HCT116 (cell line): ENCODE measurements around the gene ZNF804B. TPM values are rescaled to one million over a fixed set of nuclear protein-coding genes. Genes with fewer than 3 reads are reported as not detected.

ENCODE experiments used
- ATAC-seq: fragments of 200-7000 bp; cut with Tn5 transposase; 2 replicates; pipeline ENCODE4 v1.9.1; 2020; ENCODE audit warnings: mild to moderate bottlenecking, moderate library complexity
- BruUV-seq: library from RNA; stranded (reverse); fragments of 400-500 nt; replicated peaks from 2 replicates; lab custom pipeline; 2021; lab: Mats Ljungman, UMichigan
- CTCF ChIA-PET: fragments of 300-600 bp; sonication (Branson Sonifier 250); formaldehyde crosslinking; loops from one replicate; lab custom pipeline; 2021; ENCODE audit warnings: antibody characterized with exemption; lab: Charles Lee
- POLR2A ChIA-PET: fragments of 300-600, 350-600 bp; sonication (Branson Sonifier 250); formaldehyde crosslinking; loops from one replicate; lab custom pipeline; 2021; ENCODE audit warnings: antibody characterized with exemption; lab: Charles Lee
- RAD21 ChIA-PET, 2 experiments: fragments of 300-600 bp; sonication (Branson Sonifier 250); formaldehyde crosslinking; loops; one replicate each; lab custom pipeline; 2023; ENCODE audit warnings: low total read pairs in 2 of 2; ENCODE audit not compliant: uncharacterized antibody in 2 of 2, unreplicated experiment in 2 of 2, low non-redundant PET in 1 of 2; lab: Charles Lee
- DNase-seq: peaks from one replicate; pipeline ENCODE4 v3.0.0-alpha.2; 2010; ENCODE audit warnings: low read depth, low spot score
- H2AFZ ChIP-seq: fragments of 200-600 bp; shearing (Covaris generic), sonication (generic); 2 replicates; pipeline ENCODE4 v1.6.1; 2017; ENCODE audit warnings: low read depth, mixed run types, mixed read lengths, antibody characterized with exemption, low read length; ENCODE audit not compliant: poor library complexity, severe bottlenecking
- H3K27ac ChIP-seq: 2 replicates; pipeline ENCODE4 v1.5.1; 2012; ENCODE audit warnings: low read depth, low read length
- H3K27me3 ChIP-seq: fragments of 200-600 bp; sonication (generic); 2 replicates; pipeline ENCODE4 v1.6.1; 2016; ENCODE audit warnings: mixed run types, low read length, mixed read lengths; ENCODE audit not compliant: insufficient read depth
- H3K36me3 ChIP-seq, 2 experiments: fragments of 200-500 bp in 1 of 2; fragments of 200-600 bp in 1 of 2; sonication (Bioruptor generic) in 1 of 2; sonication (generic) in 1 of 2; 2 replicates each; pipeline versions ENCODE4 v1.5.1 to v1.6.1; 2014 to 2016; ENCODE audit warnings: low read length in 2 of 2, inconsistent platforms in 1 of 2, mixed read lengths in 1 of 2, mixed run types in 1 of 2; ENCODE audit not compliant: insufficient read depth in 2 of 2, control insufficient read depth in 1 of 2
- H3K4me1 ChIP-seq, 2 experiments: fragments of 200-600 bp in 1 of 2; sonication (generic) in 1 of 2; 2 replicates each; pipeline versions ENCODE4 v1.5.1 to v1.6.1; 2012 to 2017; ENCODE audit warnings: low read length in 2 of 2, inconsistent platforms in 1 of 2, mild to moderate bottlenecking in 1 of 2, mixed read lengths in 1 of 2, mixed run types in 1 of 2, moderate library complexity in 1 of 2; ENCODE audit not compliant: insufficient read depth in 2 of 2, control insufficient read depth in 1 of 2
- H3K4me2 ChIP-seq: fragments of 200-600 bp; sonication (generic); 2 replicates; pipeline ENCODE4 v1.6.1; 2017; ENCODE audit warnings: mixed run types, low read length, mixed read lengths
- H3K4me3 ChIP-seq, 2 experiments: fragments of 200-600 bp in 1 of 2; sonication (generic) in 1 of 2; replicated peaks in 1 of 2; 2 replicates each; pipeline ENCODE4 v1.5.1; 2011 to 2016; ENCODE audit warnings: low read length in 2 of 2, control low read depth in 1 of 2, low read depth in 1 of 2, mild to moderate bottlenecking in 1 of 2, mixed read lengths in 1 of 2, mixed run types in 1 of 2
- H3K79me2 ChIP-seq: fragments of 200-600 bp; sonication (generic); 2 replicates; pipeline ENCODE4 v1.6.1; 2017; ENCODE audit warnings: mild to moderate bottlenecking, mixed run types, low read length, moderate library complexity, mixed read lengths; ENCODE audit not compliant: insufficient read depth
- H3K9ac ChIP-seq: fragments of 200-600 bp; sonication (generic); 2 replicates; pipeline ENCODE4 v1.6.1; 2016; ENCODE audit warnings: low read length, mixed read lengths
- H3K9me2 ChIP-seq: fragments of 200-600 bp; sonication (generic), shearing (Covaris generic); 2 replicates; pipeline ENCODE4 v1.6.1; 2017; ENCODE audit warnings: mixed run types, mild to moderate bottlenecking, moderate library complexity; ENCODE audit not compliant: insufficient read depth
- H3K9me3 ChIP-seq, 2 experiments: fragments of 200-500 bp in 1 of 2; fragments of 200-600 bp in 1 of 2; sonication (Bioruptor generic) in 1 of 2; sonication (generic) in 1 of 2; 2 replicates each; pipeline ENCODE4 v1.6.1; 2014 to 2017; ENCODE audit warnings: low read length in 2 of 2, mixed read lengths in 2 of 2, inconsistent platforms in 1 of 2, low read depth in 1 of 2, mild to moderate bottlenecking in 1 of 2, mixed run types in 1 of 2, moderate library complexity in 1 of 2; ENCODE audit not compliant: control insufficient read depth in 1 of 2, insufficient read depth in 1 of 2
- H4K20me1 ChIP-seq: fragments of 200-600 bp; sonication (generic), shearing (Covaris generic); 2 replicates; pipeline ENCODE4 v1.6.1; 2017; ENCODE audit warnings: mixed run types, mild to moderate bottlenecking, moderate library complexity; ENCODE audit not compliant: insufficient read depth
- CBX3 ChIP-seq: IDR thresholded peaks from 2 replicates; pipeline ENCODE4 v1.6.1; 2012; ENCODE audit warnings: low read depth
- CEBPB ChIP-seq: IDR thresholded peaks from 2 replicates; pipeline ENCODE4 v1.6.1; 2012; ENCODE audit warnings: low read depth
- CTCF ChIP-seq, 3 experiments: fragments of 200-600 bp in 1 of 3; sonication (generic) in 1 of 3; IDR thresholded peaks in 2 of 3; conservative IDR thresholded peaks in 1 of 3; 2 replicates each; pipeline ENCODE4 v1.5.1; 2012 to 2017; ENCODE audit warnings: low read depth in 2 of 3, low read length in 2 of 3, antibody characterized with exemption in 1 of 3, borderline replicate concordance in 1 of 3, control low read depth in 1 of 3, mild to moderate bottlenecking in 1 of 3, mixed read lengths in 1 of 3, mixed run types in 1 of 3, moderate library complexity in 1 of 3; ENCODE audit not compliant: insufficient read depth in 1 of 3
- EGR1 ChIP-seq: IDR thresholded peaks from 2 replicates; pipeline ENCODE4 v1.6.1; 2012; ENCODE audit warnings: low read depth
- ELF1 ChIP-seq: IDR thresholded peaks from 2 replicates; pipeline ENCODE4 v1.6.1; 2012; ENCODE audit warnings: low read depth, borderline replicate concordance
- EZH2 ChIP-seq: fragments of 200-600 bp; sonication (generic); IDR thresholded peaks from 2 replicates; pipeline ENCODE4 v1.6.1; 2017; ENCODE audit warnings: antibody characterized with exemption, mixed run types
- EZH2phosphoT487 ChIP-seq: fragments of 200-600 bp; IDR thresholded peaks from 2 replicates; pipeline ENCODE4 v1.6.1; 2018; ENCODE audit warnings: antibody characterized with exemption, borderline replicate concordance
- MAX ChIP-seq: IDR thresholded peaks from 2 replicates; pipeline ENCODE4 v1.6.1; 2012
- POLR2A ChIP-seq: IDR thresholded peaks from 2 replicates; pipeline ENCODE4 v1.7.0; 2011; ENCODE audit warnings: borderline replicate concordance; ENCODE audit not compliant: insufficient read depth, insufficient read length; ENCODE audit errors: extremely low read depth
- POLR2AphosphoS5 ChIP-seq: IDR thresholded peaks from 2 replicates; pipeline ENCODE4 v1.6.1; 2011; ENCODE audit warnings: mild to moderate bottlenecking, low read depth, low read length, moderate library complexity
- SIN3A ChIP-seq: IDR thresholded peaks from 2 replicates; pipeline ENCODE4 v1.6.1; 2012; ENCODE audit warnings: low read depth
- SRF ChIP-seq: IDR thresholded peaks from 2 replicates; pipeline ENCODE4 v1.6.1; 2012; ENCODE audit warnings: low read depth
- YY1 ChIP-seq: IDR thresholded peaks from 2 replicates; pipeline ENCODE4 v1.6.1; 2011; ENCODE audit warnings: low read length, low read depth, moderate library complexity, mild to moderate bottlenecking; ENCODE audit not compliant: insufficient replicate concordance; ENCODE audit errors: extremely low read depth
- ZBTB33 ChIP-seq: IDR thresholded peaks from 2 replicates; pipeline ENCODE4 v1.6.1; 2011; ENCODE audit warnings: mild to moderate bottlenecking, low read length, moderate library complexity; ENCODE audit not compliant: insufficient replicate concordance; ENCODE audit errors: extremely low read depth
- ZFX ChIP-seq: fragments of 450-650 bp; IDR thresholded peaks from 2 replicates; pipeline ENCODE4 v1.6.1; 2017
- intact Hi-C: fragments of 100-400 bp; cut with micrococcal nuclease; formaldehyde crosslinking; loops from 2 replicates; pipeline ENCODE4 v1.10.0; 2022
- total RNA-seq: library from RNA; stranded (reverse); gene quantifications from one replicate; pipeline ENCODE4 v1.2.1, GENCODE V29; 2021; ENCODE audit not compliant: unreplicated experiment
- TF ChIP-seq, protein P1 (sequence below): IDR thresholded peaks from 2 replicates; pipeline ENCODE4 v1.6.1; 2012

Gene ZNF804B
- total RNA-seq, 1 experiment from 2014 or later, result not detected

- ChIA-PET POLR2A (no interaction called here), RAD21 (no interaction called here), CTCF (no interaction called here)
- TF ChIP-seq CEBPB, result no peak
- no peak for TF ChIP-seq SRF
- TF ChIP-seq EGR1, result no peak
- TF ChIP-seq EZH2phosphoT487, result no peak
- TF ChIP-seq POLR2A, result no peak
- TF ChIP-seq ELF1, result no peak
- TF ChIP-seq CBX3, result no peak
- TF ChIP-seq ZFX, result no peak
- no peak for TF ChIP-seq POLR2AphosphoS5
- TF ChIP-seq MAX, result no peak
- TF ChIP-seq SIN3A, result no peak
- TF ChIP-seq ZBTB33, result no peak
- TF ChIP-seq, protein P1, sequence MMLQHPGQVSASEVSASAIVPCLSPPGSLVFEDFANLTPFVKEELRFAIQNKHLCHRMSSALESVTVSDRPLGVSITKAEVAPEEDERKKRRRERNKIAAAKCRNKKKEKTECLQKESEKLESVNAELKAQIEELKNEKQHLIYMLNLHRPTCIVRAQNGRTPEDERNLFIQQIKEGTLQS, result no peak
- TF ChIP-seq CTCF (IDR thresholded peaks at IDR 0.05 in 2 of 3, conservative IDR thresholded peaks at IDR 0.05 in 1 of 3; ENCODE audit: borderline replicate concordance in 1 of 3, insufficient read depth in 1 of 3, low read depth in 2 of 3, low read length in 2 of 3), result no peak
- TF ChIP-seq YY1, result no peak
- no peak for TF ChIP-seq EZH2
- no peaks in the 10 kb centered on the region for H3K79me2 ChIP-seq
- no peaks in the 10 kb centered on the region for H3K4me1 ChIP-seq
- BruUV-seq, result no TSS peak
- H3K9me3 ChIP-seq, result no peaks in the 10 kb centered on the region; a peak in 2 of 4 replicates
- no peak overlapping the region for H2AFZ ChIP-seq
- ATAC-seq (no peak), DNase-seq (no peak)
- no peaks in the 10 kb centered on the region for H3K9me2 ChIP-seq
- H3K27ac ChIP-seq, result no peak overlapping the region
- H3K4me3 ChIP-seq, result no peak overlapping the region
- H3K36me3 ChIP-seq, result no peaks in the 10 kb centered on the region
- no peaks in the 10 kb centered on the region for H3K27me3 ChIP-seq
- H3K4me2 ChIP-seq, result no peak overlapping the region
- intact Hi-C loops, result no loop called here
- H4K20me1 ChIP-seq, result no peaks in the 10 kb centered on the region
- H3K9ac ChIP-seq, result no peak overlapping the region
Measured at GRCh38 chr7:89246196-89246595, 486.7 kb downstream of the ZNF804B start.
